ENCODE data around the gene GPR78.

GRCh38 chr4:8552581-8553205 is 27.5 kb upstream of the GPR78 start:
- TF ChIP-seq MAX (CRISPR knock-in tag; IDR thresholded peaks at IDR 0.05) (no peak), CTCF (IDR thresholded peaks at IDR 0.05) (no peak), ATF2 (CRISPR knock-in tag; IDR thresholded peaks at IDR 0.05; ENCODE audit: borderline replicate concordance, low read depth) (no peak), USF1 (CRISPR knock-in tag; IDR thresholded peaks at IDR 0.05) (no peak), ZNF532 (CRISPR knock-in tag; IDR thresholded peaks at IDR 0.05; ENCODE audit: borderline replicate concordance) (no peak), CBFB (CRISPR knock-in tag; IDR thresholded peaks at IDR 0.05; ENCODE audit: low read depth) (no peak), TEAD1 (CRISPR knock-in tag; IDR thresholded peaks at IDR 0.05) (no peak), SP1 (CRISPR knock-in tag; conservative IDR thresholded peaks at IDR 0.05) (no peak), HMGA2 (CRISPR knock-in tag; IDR thresholded peaks at IDR 0.05) (no peak)
